PFSK-1 (cell line): Measurements from ENCODE around the gene ZDHHC14.

ENCODE experiments used
- POLR2AphosphoS5 ChIP-seq: IDR thresholded peaks from 2 replicates; pipeline ENCODE4 v1.6.1; 2012; ENCODE audit warnings: low read depth, mild to moderate bottlenecking, control low read depth, low read length, moderate library complexity
- SIN3A ChIP-seq: IDR thresholded peaks from 2 replicates; pipeline ENCODE4 v1.6.1; 2012; ENCODE audit warnings: mild to moderate bottlenecking, low read length, moderate library complexity, borderline replicate concordance; ENCODE audit not compliant: insufficient read depth

DNA sequence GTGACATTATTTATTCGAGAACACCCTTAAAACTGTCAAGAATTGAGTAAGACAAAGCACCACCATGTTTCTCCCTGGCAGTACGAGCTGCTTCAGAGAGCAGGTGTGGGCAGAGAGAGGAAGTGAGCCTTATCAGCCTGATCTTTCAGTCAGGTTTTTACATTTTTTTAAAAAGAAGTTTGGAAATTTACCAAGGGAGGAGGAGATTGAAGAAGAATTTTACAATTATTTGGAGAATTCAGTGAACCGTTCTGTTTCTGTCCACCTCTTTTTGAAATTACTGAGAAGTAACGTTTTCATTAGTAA lies 75.5 kb downstream of the ZDHHC14 start:
- TF ChIP-seq POLR2AphosphoS5: no peak
- TF ChIP-seq SIN3A: no peak
